ENCODE measurements around the gene OR8K3. TPM values are rescaled to one million over a fixed set of nuclear protein-coding genes. Genes with fewer than 3 reads are reported as not detected.

The OR8K3 gene
- total RNA-seq, 2 experiments from 2014 or later = not detected

Other genes with a start within 250 kb of the OR8K3 start
- gene OR8I2, start 221.8 kb upstream of the OR8K3 start, total RNA-seq = not detected
- not detected for gene OR8H2, start 211.5 kb upstream of the OR8K3 start, total RNA-seq
- gene OR8H3, start 192.8 kb upstream of the OR8K3 start, total RNA-seq = not detected
- gene OR8J3, start 174.9 kb upstream of the OR8K3 start, total RNA-seq = not detected
- gene OR8K5, start 154.8 kb upstream of the OR8K3 start, total RNA-seq = not detected
- gene OR5J2, start 138.5 kb upstream of the OR8K3 start, total RNA-seq = not detected
- gene OR5T2, start 80.9 kb upstream of the OR8K3 start, total RNA-seq = not detected
- gene OR5T3, start 62.9 kb upstream of the OR8K3 start, total RNA-seq = not detected
- not detected for gene OR5T1, start 41.0 kb upstream of the OR8K3 start, total RNA-seq
- gene OR8H1, start 22.9 kb upstream of the OR8K3 start, total RNA-seq = not detected
- gene OR8K1, start 30.9 kb downstream of the OR8K3 start, total RNA-seq = not detected
- not detected for gene OR8J1, start 39.1 kb downstream of the OR8K3 start, total RNA-seq
- not detected for gene OR8U1, start 60.5 kb downstream of the OR8K3 start, total RNA-seq
- gene OR5AL1, start 97.6 kb downstream of the OR8K3 start, total RNA-seq = not detected
- not detected for gene OR5M3, start 158.2 kb downstream of the OR8K3 start, total RNA-seq
- gene OR5M8, start 176.2 kb downstream of the OR8K3 start, total RNA-seq = not detected
- gene OR5M11, start 228.1 kb downstream of the OR8K3 start, total RNA-seq = not detected

Data from activated CD4-positive, alpha-beta memory T cell treated with anti-CD3 and anti-CD28 coated beads for 36 hours (primary cell).